Right ventricle myocardium superior (tissue), 1 donor: ENCODE measurements around the gene FGF14. TPM values are rescaled to one million over a fixed set of nuclear protein-coding genes. Genes with fewer than 3 reads are reported as not detected.

Source experiments
- ATAC-seq: fragments of 200-7000 bp; cut with Tn5 transposase; one replicate; pipeline ENCODE4 v1.9.1; 2020; ENCODE audit warnings: mild to moderate bottlenecking; ENCODE audit not compliant: poor library complexity
- DNase-seq: peaks from one replicate; pipeline ENCODE4 v3.0.0-alpha.2; 2020
- intact Hi-C: fragments of 100-400 bp; cut with DNase I; formaldehyde crosslinking; loops from one replicate; pipeline ENCODE4 v1.11.2; 2022
- total RNA-seq: library from RNA; stranded (reverse); fragmentation: NEBNext Ultra II Directional; extraction: Animal tissue kit (Norgen Biotek cat#: 25700); gene quantifications from one replicate; pipeline ENCODE4 v1.2.1, GENCODE V29; 2021
- donor health status: DM: no; HTN: yes; CAD: no; lungs with severe emphysema.

Gene FGF14
- total RNA-seq, 1 donor from 2014 or later, result 2.6 TPM

GRCh38 chr13:102225892-102226291 lies 176.0 kb downstream of the FGF14 start:
- DNase-seq (peak; percentile 47), ATAC-seq (peak; percentile 56)
- intact Hi-C loops, result no loop called here

GRCh38 chr13:102220681-102221228 lies 181.1 kb downstream of the FGF14 start:
- DNase-seq, result no peak
- ATAC-seq, result no peak
- intact Hi-C loops, result no loop called here

- no peak for ATAC-seq
- intact Hi-C loops, result no loop called here
- no peak for DNase-seq
These were observed 186.9 kb downstream of the FGF14 start for GRCh38 chr13:102214956-102215355.

GRCh38 chr13:102212729-102213128 lies 189.1 kb downstream of the FGF14 start:
- intact Hi-C loops, result no loop called here
- no peak for ATAC-seq

GRCh38 chr13:102208347-102208746 lies 193.5 kb downstream of the FGF14 start:
- no peak for ATAC-seq
- intact Hi-C loops, result no loop called here
- DNase-seq, result no peak

More at GRCh38 chr13:102212729-102213128, 189.1 kb downstream of the FGF14 start:
- no peak for DNase-seq

GRCh38 chr13:102207680-102208342 lies 194.0 kb downstream of the FGF14 start:
- no peak for DNase-seq
- ATAC-seq, result peak; percentile 20
- intact Hi-C loops, result no loop called here

GRCh38 chr13:102203718-102204117 lies 198.1 kb downstream of the FGF14 start:
- intact Hi-C loops, result no loop called here
- ATAC-seq (no peak), DNase-seq (no peak)

- DNase-seq, result no peak
- ATAC-seq, result no peak
- intact Hi-C loops, result no loop called here
These were observed 203.2 kb downstream of the FGF14 start for GRCh38 chr13:102198418-102199311.

- DNase-seq (no peak), ATAC-seq (no peak)
- intact Hi-C loops, result no loop called here
These were observed 204.7 kb downstream of the FGF14 start for GRCh38 chr13:102197193-102197592.

GRCh38 chr13:102195566-102196462 lies 206.0 kb downstream of the FGF14 start:
- intact Hi-C loops, result no loop called here
- no peak for ATAC-seq
- DNase-seq, result no peak

- no peak for DNase-seq
- no peak for ATAC-seq
- intact Hi-C loops, result no loop called here
These were observed 209.0 kb downstream of the FGF14 start for GRCh38 chr13:102192858-102193257.

GRCh38 chr13:102191951-102192502 lies 209.8 kb downstream of the FGF14 start:
- no peak for ATAC-seq
- no peak for DNase-seq
- intact Hi-C loops, result no loop called here

GRCh38 chr13:102190930-102191329 lies 210.9 kb downstream of the FGF14 start:
- intact Hi-C loops, result no loop called here
- ATAC-seq (no peak), DNase-seq (no peak)

- ATAC-seq, result no peak
- intact Hi-C loops, result no loop called here
These were observed 214.5 kb downstream of the FGF14 start for GRCh38 chr13:102187313-102187712.

GRCh38 chr13:102185375-102185984 lies 216.4 kb downstream of the FGF14 start:
- intact Hi-C loops, result no loop called here
- DNase-seq (no peak), ATAC-seq (no peak)

More at GRCh38 chr13:102187313-102187712, 214.5 kb downstream of the FGF14 start:
- DNase-seq, result no peak

- ATAC-seq (no peak), DNase-seq (no peak)
- intact Hi-C loops, result no loop called here
These were observed 218.2 kb downstream of the FGF14 start for GRCh38 chr13:102183509-102184182.

- no peak for ATAC-seq
- no peak for DNase-seq
- intact Hi-C loops, result no loop called here
These were observed 219.7 kb downstream of the FGF14 start for GRCh38 chr13:102182170-102182569.

- ATAC-seq, result no peak
- intact Hi-C loops, result no loop called here
- no peak for DNase-seq
These were observed 224.4 kb downstream of the FGF14 start for GRCh38 chr13:102177431-102177830.
